ENCODE results near the gene ELF2.

DNA sequence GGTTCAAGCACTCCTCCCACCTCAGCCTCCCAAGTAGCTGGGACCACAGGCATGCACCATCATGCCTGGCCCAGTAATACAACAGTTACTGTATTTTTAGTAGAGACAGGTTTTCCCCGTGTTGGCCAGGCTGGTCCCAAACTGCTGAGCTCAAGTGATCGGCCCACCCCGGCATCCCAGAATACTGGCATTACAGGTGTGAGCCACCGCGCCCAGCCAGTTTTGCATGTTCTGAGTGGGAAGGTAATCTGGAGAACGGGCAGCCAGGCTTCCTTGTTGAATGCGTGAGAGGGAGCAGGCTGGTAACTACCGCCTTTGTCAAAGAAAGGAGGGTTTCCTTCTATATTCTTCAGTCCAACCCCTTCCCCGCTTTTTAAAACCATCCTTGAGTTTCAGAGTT is 152.3 kb downstream of the ELF2 start:
- no peak for TF ChIP-seq POLR2A (IDR thresholded peaks at IDR 0.05)
- TF ChIP-seq EP300 (IDR thresholded peaks at IDR 0.05): no peak
